GM19043 (cell line): ENCODE results near the gene SLFN5.
"Not testable (repeated sequence)": the region's sequence is repeated elsewhere in the genome, so short reads cannot be mapped to it uniquely, and the experiment has no call there.

ENCODE experiments used
- ATAC-seq: cut with Tn5 transposase; IDR thresholded peaks from one replicate; pipeline ENCODE4 v1.9.1; 2021; ENCODE audit warnings: low read depth; ENCODE audit not compliant: unreplicated experiment

The SLFN5 gene

GRCh38 chr17:35241520-35241919 lies 1.4 kb upstream of the SLFN5 start:
- ATAC-seq: no peak

DNA sequence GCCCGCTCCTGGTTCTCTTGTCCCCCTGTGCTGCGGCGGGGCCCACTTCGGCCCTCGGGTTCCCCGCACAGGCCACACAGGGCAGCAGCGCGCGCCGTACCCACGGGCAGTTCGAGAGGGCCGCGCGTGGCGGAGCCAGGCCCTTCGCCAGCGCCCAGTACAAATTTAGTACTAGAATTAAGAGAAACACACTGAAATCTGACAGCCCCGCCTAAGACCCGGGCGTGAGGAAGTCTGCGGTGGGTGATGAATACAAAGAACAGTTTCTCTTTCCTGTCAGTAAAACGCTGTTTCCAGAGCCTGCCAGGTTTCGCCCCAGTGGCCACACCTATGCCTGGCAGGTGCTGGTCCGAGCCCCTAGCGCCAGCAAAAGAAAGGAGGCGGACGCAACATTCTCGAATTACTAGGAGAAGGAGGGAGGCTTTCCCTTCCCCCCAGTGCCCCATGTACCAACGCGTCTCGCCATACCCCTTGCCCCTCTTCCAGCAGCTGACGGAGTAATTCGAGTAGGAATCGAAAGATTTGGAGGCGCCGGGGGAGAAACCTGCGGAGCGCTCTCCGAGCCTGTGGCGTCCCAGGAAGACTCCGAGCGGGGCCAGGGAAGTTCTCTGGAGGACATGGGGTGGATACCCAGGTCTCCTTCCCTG lies 591 bp upstream of the SLFN5 start:
- ATAC-seq: peak; percentile 50

DNA sequence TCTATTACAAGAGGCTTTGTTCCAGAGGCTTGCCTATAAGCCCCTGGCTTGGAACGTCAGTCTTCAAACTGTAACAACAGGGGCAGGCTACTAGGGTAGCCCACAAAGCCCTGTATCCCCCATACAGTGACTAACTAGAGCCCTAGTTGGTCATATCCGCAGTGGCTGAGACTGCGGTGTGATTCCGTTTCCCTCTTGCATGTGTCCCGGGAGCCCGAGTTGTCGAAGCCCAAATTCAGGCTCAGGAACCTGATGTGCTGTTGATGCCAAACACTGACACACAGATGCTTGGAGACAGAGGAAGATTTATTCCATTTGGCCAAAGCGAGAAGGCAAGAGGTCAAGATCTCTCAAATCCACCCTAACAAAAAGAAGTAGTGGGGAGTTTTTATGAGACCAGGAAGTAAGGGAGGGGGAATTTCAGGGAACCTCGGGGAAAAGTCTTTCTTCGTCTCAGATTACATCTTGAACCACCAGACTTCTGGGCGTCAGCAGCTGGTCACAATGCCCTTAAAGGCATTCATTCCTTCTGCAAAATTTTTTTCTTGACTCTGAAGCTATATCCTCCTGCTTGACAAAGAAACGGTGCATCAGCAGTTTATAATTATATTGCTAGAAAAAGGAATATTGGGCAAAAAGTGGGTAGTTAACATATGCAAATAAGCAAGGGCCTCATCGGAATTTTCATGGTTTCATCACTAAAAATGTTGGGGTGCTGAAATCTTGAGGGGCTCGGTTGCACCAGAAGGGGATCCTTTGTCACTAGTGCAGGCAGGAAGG lies 879 bp downstream of the SLFN5 start:
- no peak for ATAC-seq

GRCh38 chr17:35244341-35245195 lies 1.7 kb downstream of the SLFN5 start:
- no peak for ATAC-seq

DNA sequence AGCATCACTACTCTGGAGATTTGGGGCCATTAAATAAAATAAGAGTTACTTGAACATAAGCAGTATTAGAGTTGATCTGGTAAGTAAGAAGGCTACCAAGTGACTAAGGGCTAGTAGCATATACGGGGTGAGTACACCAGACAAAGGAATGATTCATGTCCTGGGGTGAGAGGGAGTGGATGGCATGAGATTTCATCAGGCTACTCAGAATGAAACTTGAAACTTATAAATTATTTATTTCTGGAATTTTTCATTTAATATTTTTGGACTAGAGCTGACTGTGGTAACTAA lies 2.3 kb downstream of the SLFN5 start:
- ATAC-seq: no peak

DNA sequence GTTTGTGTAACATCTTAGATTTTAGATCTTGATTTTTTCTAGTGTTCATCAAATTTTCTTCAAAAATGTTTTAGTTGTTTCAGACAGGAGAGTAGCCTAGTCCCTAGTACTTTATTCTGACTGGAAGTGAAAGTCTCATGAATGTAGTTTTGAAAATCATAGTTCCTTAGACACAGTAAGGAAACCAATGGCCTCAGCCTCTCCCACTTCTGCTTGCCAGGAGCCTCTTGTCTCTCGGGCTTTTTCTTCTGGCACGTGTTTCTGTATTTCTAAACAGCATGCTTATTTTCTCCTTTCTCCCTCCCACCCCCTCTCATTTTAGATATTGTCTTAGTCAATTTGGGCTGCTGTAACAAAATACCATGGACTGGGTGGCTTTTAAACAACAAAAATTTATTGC lies 9.8 kb downstream of the SLFN5 start:
- no peak for ATAC-seq

- ATAC-seq: no peak
Measured at GRCh38 chr17:35254107-35254773, 11.4 kb downstream of the SLFN5 start.

GRCh38 chr17:35255316-35255715 lies 12.4 kb downstream of the SLFN5 start:
- no peak for ATAC-seq

DNA sequence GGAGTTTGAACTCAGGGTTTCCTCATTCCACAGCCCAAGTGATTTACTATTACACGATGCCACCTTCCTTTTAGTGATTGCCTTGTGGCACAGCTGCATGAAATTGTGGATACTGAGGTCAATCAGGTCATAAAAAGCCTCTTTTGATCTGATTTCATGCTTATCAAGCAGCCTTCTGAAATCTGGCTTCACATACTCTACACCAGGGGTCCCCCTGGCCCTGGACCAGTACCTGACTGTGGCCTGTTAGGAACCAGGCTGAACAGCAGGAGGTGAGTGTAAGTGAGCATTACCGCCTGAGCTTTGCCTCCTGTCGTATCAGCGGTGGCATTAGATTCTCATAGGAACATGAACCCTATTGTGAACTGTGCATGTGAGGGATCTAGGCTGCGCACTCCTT lies 13.8 kb downstream of the SLFN5 start:
- no peak for ATAC-seq

GRCh38 chr17:35257208-35257659 lies 14.4 kb downstream of the SLFN5 start:
- ATAC-seq: no peak

- ATAC-seq: no peak
Measured at GRCh38 chr17:35259001-35259400, 16.1 kb downstream of the SLFN5 start.

GRCh38 chr17:35265071-35265470 lies 22.2 kb downstream of the SLFN5 start:
- ATAC-seq: no peak

DNA sequence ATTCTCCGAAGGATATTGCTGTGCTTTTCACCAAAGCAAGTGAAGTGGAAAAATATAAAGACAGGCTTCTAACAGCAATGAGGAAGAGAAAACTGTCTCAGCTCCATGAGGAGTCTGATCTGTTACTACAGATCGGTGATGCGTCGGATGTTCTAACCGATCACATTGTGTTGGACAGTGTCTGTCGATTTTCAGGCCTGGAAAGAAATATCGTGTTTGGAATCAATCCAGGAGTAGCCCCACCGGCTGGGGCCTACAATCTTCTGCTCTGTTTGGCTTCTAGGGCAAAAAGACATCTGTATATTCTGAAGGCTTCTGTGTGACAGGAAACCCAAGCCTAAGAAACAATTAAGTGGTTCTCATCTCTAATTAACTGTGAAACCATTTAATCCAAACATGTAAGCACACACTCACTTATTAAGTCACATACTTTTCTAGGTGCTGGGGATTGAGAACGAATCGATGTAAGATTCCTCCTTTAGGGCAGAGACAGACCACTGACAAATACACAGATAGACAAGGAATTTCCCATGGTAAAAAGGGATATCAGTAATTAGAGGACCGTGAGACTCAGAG lies 22.8 kb downstream of the SLFN5 start:
- ATAC-seq: no peak

DNA sequence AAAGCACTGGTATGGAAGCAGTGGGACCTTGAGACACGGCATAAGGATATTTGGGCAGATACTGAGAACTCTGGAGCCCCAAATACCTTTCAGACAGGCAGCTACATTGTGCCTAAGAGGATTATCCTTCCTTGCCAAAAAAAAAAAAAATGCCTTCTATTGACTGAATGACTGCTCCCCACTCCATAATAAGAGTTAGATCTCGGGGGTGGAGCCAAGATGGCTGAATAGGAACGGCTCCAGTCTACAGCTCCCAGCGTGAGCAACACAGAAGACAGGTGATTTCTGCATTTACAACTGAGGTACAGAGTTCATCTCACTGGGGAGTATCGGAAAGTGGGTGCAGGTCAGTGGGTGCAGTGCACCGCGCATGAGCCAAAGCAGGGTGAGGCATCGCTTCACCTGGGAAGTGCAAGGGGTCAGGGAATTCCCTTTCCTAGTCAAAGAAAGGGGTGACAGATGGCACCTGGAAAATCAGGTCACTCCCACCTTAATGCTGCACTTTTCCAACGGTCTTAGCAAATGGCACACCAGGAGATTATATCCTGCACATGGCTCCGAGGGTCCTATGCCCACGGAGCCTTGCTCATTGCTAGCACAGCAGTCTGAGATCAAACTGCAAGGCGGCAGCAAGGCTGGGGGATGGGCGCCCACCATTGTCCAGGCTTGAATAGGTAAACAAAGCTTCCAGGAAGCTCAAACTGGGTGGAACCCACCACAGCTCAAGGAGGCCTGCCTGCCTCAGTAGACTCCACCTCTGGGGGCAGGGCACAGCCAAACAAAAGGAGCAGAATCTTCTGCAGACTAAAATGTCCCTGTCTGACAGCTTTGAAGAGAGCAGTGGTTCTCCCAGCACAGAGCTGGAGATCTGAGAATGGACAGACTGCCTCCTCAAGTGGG lies 31.5 kb downstream of the SLFN5 start:
- ATAC-seq: not testable (repeated sequence)

DNA sequence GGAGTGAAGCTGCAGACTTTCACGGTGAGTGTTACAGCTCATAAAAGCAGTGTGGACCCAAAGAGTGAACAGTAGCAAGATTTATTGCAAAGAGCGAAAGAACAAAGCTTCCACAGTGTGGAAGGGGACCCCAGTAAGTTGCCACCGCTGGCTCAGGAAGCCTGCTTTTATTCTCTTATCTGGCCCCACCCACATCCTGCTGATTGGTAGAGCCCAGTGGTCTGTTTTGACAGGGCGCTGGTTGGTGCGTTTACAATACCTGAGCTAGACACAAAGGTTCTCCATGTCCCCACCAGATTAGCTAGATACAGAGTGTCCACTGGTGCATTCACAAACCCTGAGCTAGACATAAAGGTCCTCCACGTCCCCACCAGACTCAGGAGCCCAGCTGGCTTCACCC lies 35.6 kb downstream of the SLFN5 start:
- ATAC-seq: not testable (repeated sequence)

DNA sequence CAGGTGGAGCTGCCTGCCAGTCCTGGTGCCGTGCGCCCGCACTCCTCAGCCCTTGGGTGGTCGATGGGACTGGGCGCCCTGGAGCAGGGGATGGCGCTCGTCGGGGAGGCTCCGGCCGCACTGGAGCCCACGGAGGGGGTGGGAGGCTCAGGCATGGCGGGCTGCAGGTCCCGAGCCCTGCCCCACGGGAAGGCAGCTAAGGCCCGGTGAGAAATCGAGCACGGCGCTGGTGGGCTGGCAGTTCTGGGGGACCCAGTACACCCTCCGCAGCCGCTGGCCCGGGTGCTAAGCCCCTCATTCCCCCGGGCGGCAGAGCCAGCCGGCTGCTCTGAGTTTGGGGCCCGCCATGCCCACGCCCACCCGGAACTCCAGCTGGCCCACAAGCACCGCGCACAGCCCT lies 36.0 kb downstream of the SLFN5 start:
- not testable (repeated sequence) for ATAC-seq

GRCh38 chr17:35283767-35284166 lies 40.9 kb downstream of the SLFN5 start:
- no peak for ATAC-seq

- no peak for ATAC-seq
Measured at GRCh38 chr17:35284955-35285354, 42.1 kb downstream of the SLFN5 start.

DNA sequence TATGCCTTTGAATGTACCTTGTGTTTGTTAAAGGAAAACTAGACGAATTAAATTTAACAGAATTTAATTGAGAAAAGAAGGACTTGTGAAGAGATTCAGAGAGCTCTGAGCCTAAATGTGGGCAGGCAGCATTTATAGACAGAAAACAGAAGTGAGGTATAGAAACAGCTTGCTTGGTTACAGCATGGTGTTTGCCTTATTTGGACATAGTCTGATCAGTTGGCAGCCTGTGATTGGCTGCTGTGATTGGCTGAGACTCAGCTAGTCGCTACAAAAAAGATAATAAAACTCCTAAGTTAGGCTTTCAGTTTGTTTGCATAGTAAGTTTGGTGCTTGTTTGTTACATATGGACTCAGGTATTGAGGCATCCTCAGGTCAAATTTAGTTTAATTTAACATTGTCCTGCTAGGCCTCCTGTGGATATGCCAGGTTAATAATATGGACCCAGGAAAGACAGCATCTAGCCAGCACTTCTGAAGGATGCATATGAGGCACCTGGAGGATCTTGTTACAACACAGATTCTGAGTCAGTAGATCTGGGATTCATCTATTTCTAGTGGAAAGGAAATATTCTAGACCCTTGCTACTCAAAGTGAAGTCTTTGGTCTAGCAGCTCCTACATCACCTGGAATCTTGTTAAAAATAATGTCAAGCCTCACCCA lies 43.4 kb downstream of the SLFN5 start:
- ATAC-seq: no peak
